ENCODE data around the gene PFN3. TPM values are rescaled to one million over a fixed set of nuclear protein-coding genes. Genes with fewer than 3 reads are reported as not detected.

Gene PFN3
- total RNA-seq, 4 donors from 2014 or later: 2.0 TPM; not detected in 3

DNA sequence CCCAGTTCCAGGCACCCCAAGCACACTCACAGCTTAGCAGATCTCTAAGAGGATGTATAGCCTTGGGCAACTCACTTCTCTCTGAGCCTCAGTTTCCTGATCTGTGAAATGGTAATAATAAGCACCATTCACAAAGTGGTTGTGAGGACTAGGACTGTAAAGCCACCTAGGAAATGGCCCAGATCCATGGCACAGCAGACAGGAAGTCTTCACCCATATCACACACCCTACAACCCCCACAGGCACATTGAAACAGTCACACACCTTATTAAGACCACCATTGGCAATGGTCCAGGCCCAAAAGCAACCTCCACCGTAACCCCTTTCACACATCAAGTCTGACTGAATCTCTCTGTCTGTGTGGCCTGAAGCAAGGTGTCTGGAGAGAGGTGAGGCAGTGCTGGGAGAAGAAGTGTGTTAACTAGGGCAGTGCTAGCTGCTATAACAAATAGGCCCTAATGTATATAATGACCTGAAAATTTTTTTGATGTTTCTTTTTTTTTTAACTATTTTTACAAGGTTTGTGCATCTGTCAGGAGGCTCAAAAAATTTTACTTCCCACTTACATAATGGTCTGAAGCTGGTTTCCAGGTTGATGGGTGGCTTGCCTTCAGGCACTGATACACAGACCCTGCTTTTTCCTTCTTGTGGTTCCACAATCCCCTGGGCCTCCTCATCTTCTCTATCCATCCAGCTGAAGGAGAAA, 45.1 kb downstream of the PFN3 start:
- no peak overlapping the region for H3K4me3 ChIP-seq
- H3K36me3 ChIP-seq: no peaks in the 10 kb centered on the region
- no peak for DNase-seq
- TF ChIP-seq, protein P1, sequence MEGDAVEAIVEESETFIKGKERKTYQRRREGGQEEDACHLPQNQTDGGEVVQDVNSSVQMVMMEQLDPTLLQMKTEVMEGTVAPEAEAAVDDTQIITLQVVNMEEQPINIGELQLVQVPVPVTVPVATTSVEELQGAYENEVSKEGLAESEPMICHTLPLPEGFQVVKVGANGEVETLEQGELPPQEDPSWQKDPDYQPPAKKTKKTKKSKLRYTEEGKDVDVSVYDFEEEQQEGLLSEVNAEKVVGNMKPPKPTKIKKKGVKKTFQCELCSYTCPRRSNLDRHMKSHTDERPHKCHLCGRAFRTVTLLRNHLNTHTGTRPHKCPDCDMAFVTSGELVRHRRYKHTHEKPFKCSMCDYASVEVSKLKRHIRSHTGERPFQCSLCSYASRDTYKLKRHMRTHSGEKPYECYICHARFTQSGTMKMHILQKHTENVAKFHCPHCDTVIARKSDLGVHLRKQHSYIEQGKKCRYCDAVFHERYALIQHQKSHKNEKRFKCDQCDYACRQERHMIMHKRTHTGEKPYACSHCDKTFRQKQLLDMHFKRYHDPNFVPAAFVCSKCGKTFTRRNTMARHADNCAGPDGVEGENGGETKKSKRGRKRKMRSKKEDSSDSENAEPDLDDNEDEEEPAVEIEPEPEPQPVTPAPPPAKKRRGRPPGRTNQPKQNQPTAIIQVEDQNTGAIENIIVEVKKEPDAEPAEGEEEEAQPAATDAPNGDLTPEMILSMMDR (IDR thresholded peaks at IDR 0.05): no peak
- TF ChIP-seq POLR2A (IDR thresholded peaks at IDR 0.05): no peak
- H3K4me1 ChIP-seq: peaks cover 21 to 53% (median 34%) of the 10 kb centered on the region in 3 donors
- intact Hi-C loops (cut with DNase I): no loop called here
- no peaks in the 10 kb centered on the region for H3K9me3 ChIP-seq
- 75 to 76% methylated on average over 1 of the region's 1 CpG for WGBS, 2 donors
- no peak overlapping the region for H3K27ac ChIP-seq
- H3K27me3 ChIP-seq: no peaks in the 10 kb centered on the region

DNA sequence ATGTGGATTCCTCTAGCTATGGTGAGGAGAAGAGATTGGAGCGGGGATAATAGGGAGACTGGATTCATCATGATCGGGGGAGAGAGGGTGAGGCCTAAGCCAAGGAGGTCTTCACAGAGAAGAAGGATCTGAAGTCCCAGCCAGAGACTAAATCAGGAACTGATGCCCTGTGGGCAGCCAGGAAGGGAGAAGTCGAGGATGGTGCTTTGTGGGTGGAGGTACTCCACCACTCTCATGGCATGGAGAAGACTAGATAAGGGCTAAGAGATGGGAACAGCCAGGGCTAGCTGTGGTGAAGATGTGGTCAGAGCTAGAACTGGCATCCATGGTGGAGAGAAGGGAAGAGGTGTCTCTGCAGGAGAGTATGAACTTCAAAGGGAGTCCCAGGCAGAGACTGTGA, 45.8 kb downstream of the PFN3 start:
- 74 to 81% methylated on average over 3 of the region's 3 CpGs for WGBS, 2 donors
- no peaks in the 10 kb centered on the region for H3K27me3 ChIP-seq
- no peak overlapping the region for H3K27ac ChIP-seq
- intact Hi-C loops (cut with DNase I): no loop called here
- peaks cover 0 to 4% (median 0%) of the 10 kb centered on the region in 3 donors for H3K36me3 ChIP-seq
- H3K9me3 ChIP-seq: no peaks in the 10 kb centered on the region
- H3K4me1 ChIP-seq: peaks cover 27 to 54% (median 40%) of the 10 kb centered on the region in 3 donors
- no peak overlapping the region for H3K4me3 ChIP-seq
- no peak for TF ChIP-seq POLR2A (IDR thresholded peaks at IDR 0.05)
- TF ChIP-seq, protein P1 (IDR thresholded peaks at IDR 0.05): no peak
- no peak for DNase-seq

DNA sequence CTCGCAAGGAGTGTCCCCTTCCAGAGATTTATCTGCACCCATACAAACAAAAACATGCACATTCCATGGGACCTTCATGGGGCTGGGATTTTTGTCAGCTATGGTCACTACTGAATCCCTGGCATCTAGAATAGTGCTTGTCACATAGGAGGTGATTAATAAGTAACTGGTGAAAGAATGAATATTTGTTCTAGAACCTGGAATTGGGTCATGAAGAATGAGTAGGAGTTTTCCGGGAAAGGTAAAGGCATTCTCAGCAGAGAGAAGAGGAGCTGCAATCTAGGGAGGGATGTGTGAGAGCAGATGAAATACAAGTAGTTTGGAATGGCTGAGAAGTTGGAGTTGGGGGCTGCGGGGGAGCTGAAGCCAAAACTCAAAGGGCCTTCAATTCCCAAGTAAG, 46.2 kb downstream of the PFN3 start:
- Histone ChIP-seq H3K9me3 (no peaks in the 10 kb centered on the region), H3K4me1 (peaks cover 32 to 54% (median 44%) of the 10 kb centered on the region in 3 donors), H3K36me3 (peaks cover 0 to 9% (median 0%) of the 10 kb centered on the region in 3 donors), H3K4me3 (no peak overlapping the region), H3K27ac (no peak overlapping the region), H3K27me3 (no peaks in the 10 kb centered on the region)
- DNase-seq: no peak
- TF ChIP-seq, protein P1 (IDR thresholded peaks at IDR 0.05): no peak
- no peak for TF ChIP-seq POLR2A (IDR thresholded peaks at IDR 0.05)
- intact Hi-C loops (cut with DNase I): no loop called here
- WGBS, 2 donors: 86 to 89% methylated on average over 3 of the region's 3 CpGs

DNA sequence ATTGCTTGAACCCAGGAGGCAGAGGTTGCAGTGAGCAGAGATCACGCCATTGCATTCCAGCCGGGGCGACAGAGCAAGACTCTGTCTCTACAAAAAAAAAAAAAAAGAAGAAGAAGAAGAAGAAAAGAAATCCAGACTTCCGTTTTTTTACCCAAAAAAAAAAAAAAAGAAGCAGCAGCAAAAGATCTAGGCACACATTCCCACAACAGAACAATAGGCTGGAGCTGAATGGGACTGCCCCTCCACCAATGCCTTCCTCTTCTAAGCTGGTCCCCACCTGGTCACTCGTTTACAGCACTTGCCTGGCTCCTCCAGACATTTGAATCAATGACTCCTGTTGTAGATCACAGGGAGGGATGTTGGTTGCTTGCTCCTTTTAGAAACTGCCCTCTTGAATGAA, 47.4 kb downstream of the PFN3 start:
- Histone ChIP-seq H3K4me1 (peaks cover 29 to 54% (median 38%) of the 10 kb centered on the region in 3 donors), H3K4me3 (no peak overlapping the region), H3K9me3 (no peaks in the 10 kb centered on the region), H3K27me3 (no peaks in the 10 kb centered on the region), H3K36me3 (peaks cover 0 to 17% (median 0%) of the 10 kb centered on the region in 3 donors), H3K27ac (no peak overlapping the region)
- DNase-seq: no peak
- 59 to 69% methylated on average over 2 to 4 of the region's 5 CpGs for WGBS, 2 donors
- intact Hi-C loops (cut with DNase I): no loop called here
- TF ChIP-seq POLR2A (IDR thresholded peaks at IDR 0.05): no peak

DNA sequence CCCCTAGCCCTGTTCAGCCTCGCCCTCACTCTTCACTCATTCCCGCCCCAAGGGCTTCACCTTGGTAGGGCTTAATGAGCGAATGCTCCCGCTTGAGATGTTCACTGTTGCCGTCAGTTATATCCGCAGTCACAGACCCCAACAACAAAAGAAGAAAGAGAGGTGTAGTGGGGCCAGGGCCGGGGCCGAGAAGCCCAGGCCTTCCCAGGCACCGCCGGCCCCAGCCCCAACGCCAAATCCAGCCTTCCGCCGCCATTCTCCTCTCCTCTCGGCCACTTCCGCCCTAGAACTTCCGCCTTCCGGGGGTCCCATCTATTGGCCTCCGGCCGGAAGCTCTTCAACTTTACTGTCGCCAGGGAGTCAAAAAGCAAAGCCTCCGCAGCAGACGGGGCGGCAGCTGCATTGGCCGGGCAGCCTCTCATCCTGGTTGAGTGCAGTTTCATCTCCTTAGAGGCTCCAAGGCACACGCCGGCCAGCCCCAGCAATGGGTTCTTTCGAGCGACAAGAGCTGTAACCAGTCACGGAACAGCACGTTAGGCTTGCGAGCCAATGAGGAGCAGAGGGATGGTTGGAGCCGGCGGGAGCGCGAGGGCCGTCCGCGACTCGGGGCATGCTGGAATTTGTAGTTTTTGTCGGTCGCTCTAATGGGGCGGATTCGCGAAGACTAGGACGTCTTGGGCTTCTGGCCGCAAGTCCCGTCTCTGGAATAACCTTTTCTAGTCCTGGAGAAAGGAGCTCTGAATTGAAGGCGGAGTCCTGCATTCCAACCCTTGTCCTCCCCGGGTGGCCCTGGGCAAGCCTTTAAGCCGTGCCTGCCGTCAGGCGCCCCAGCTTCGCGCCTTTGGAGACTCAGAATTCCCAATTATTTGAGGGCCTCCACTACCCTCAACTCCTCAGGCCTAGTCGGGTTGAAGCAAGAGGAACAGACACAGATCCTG, 48.8 kb downstream of the PFN3 start, which contains the start of gene LMAN2:
TSS of gene LMAN2 (minus strand) at position 277 of the 938 bp plus-strand sequence. CDS start at position 256, 21 bp downstream.
- peak within 1 kb of the TSS; percentile 88 to 96 (median 90) for H3K27ac ChIP-seq
- DNase-seq: peak; percentile 82
- H3K4me3 ChIP-seq: peak within 1 kb of the TSS; percentile 57 to 90 (median 70)
- no peaks in the 10 kb centered on the region for H3K9me3 ChIP-seq
- H3K27me3 ChIP-seq: no peaks in the 10 kb centered on the region
- 8 to 9% methylated on average over 20 to 25 of the region's 55 CpGs for WGBS, 2 donors
- peaks cover 34 to 54% (median 35%) of the 10 kb centered on the region in 3 donors for H3K4me1 ChIP-seq
- H3K36me3 ChIP-seq: peaks cover 0 to 32% (median 0%) of the 10 kb centered on the region in 3 donors
- intact Hi-C loops (cut with DNase I): no loop called here
- TF ChIP-seq POLR2A (IDR thresholded peaks at IDR 0.05): peak in 3 of 4 donors; percentile 30 to 65 (median 49)
- TF ChIP-seq, protein P1 (IDR thresholded peaks at IDR 0.05): peak in 1 of 6 experiments; percentile 29
